ENCODE data around the gene GET4.

DNA sequence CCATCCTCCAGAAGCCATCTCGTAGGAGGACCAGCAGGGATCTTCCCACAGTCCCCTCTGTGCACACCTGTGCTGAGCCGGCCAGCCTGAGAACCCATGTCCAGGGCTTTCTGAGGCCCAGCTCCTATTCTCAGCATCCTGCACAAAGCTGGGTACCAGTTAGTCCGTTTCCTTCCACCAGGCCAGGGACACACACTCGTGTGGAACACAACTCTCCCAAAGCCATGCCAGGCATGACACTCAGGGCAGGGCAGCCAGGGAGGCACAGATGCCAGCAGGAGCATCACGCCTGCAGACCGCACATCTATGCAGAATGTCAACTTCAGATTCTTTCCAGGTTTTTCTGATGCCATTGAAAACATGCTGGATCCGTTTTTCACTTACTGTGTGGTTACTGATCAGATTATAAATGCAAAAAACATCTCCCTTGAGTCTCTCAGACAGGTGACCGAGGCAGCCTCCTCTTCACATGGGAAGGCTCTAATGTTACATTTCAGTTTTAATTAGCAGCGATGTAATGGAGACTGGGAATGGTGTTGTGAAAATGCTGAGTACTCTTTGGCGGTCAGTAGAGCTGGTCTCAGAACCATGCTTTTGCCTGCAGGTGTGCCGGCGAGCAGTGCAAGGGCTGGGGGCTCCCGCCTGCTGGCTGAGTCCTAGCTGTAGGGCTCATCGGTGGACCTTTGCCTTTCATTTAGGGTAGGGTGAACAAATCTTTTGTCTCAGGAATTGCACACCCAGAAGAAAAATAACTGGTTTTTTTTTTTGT lies 47.4 kb upstream of the GET4 start:
- TF ChIP-seq, protein P1, sequence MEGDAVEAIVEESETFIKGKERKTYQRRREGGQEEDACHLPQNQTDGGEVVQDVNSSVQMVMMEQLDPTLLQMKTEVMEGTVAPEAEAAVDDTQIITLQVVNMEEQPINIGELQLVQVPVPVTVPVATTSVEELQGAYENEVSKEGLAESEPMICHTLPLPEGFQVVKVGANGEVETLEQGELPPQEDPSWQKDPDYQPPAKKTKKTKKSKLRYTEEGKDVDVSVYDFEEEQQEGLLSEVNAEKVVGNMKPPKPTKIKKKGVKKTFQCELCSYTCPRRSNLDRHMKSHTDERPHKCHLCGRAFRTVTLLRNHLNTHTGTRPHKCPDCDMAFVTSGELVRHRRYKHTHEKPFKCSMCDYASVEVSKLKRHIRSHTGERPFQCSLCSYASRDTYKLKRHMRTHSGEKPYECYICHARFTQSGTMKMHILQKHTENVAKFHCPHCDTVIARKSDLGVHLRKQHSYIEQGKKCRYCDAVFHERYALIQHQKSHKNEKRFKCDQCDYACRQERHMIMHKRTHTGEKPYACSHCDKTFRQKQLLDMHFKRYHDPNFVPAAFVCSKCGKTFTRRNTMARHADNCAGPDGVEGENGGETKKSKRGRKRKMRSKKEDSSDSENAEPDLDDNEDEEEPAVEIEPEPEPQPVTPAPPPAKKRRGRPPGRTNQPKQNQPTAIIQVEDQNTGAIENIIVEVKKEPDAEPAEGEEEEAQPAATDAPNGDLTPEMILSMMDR (conservative IDR thresholded peaks at IDR 0.05): no peak
- TF ChIP-seq ZFX (IDR thresholded peaks at IDR 0.05): no peak

All from C4-2B (cell line).